Natural killer cell (primary cell): Measurements from ENCODE around the gene SLC38A3. TPM values are rescaled to one million over a fixed set of nuclear protein-coding genes. Genes with fewer than 3 reads are reported as not detected.
"Not testable (repeated sequence)": the region's sequence is repeated elsewhere in the genome, so short reads cannot be mapped to it uniquely, and the experiment has no call there.

ENCODE experiments used
- ATAC-seq, 3 donors: fragments of 150-1000 bp in 2 of 3; fragments of 200-7000 bp in 1 of 3; cut with Tn5 transposase; 1 replicate in 1 of 3; 2 replicates in 2 of 3; pipeline ENCODE4 v1.10.0; 2021; ENCODE audit warnings: mild to moderate bottlenecking in 2 of 3, moderate library complexity in 2 of 3
- DNase-seq, 2 donors: peaks; one replicate each; pipeline versions ENCODE4 v3.0.0 to v3.0.0-alpha.2; 2013 to 2021; ENCODE audit warnings: mixed read lengths in 1 of 2
- H3K27ac ChIP-seq: one replicate; pipeline ENCODE4 v1.5.1; 2013; ENCODE audit warnings: mild to moderate bottlenecking, low read length
- H3K27me3 ChIP-seq: one replicate; pipeline ENCODE4 v1.6.1; 2013; ENCODE audit warnings: low read length; ENCODE audit not compliant: control insufficient read depth, insufficient read depth
- H3K36me3 ChIP-seq: one replicate; pipeline ENCODE4 v1.6.1; 2013; ENCODE audit warnings: low read length; ENCODE audit not compliant: control insufficient read depth, insufficient read depth
- H3K4me1 ChIP-seq: one replicate; pipeline ENCODE4 v1.6.1; 2013; ENCODE audit warnings: low read length; ENCODE audit not compliant: control insufficient read depth, insufficient read depth
- H3K4me3 ChIP-seq: one replicate; pipeline ENCODE4 v1.5.1; 2013; ENCODE audit warnings: low read length
- H3K9me3 ChIP-seq: one replicate; pipeline ENCODE4 v1.6.1; 2013; ENCODE audit warnings: low read length; ENCODE audit not compliant: control insufficient read depth, insufficient read depth
- H3K27ac Mint-ChIP-seq, 2 donors: one replicate each; pipeline ENCODE4 v1.8.0; 2022; ENCODE audit warnings: mild to moderate bottlenecking in 2 of 2, mixed read lengths in 2 of 2, moderate library complexity in 1 of 2
- H3K27me3 Mint-ChIP-seq, 2 donors: one replicate each; pipeline ENCODE4 v1.8.0; 2022; ENCODE audit warnings: low read depth in 2 of 2, mixed read lengths in 2 of 2
- H3K36me3 Mint-ChIP-seq: one replicate; pipeline ENCODE4 v1.8.0; 2022; ENCODE audit warnings: mixed read lengths
- H3K4me1 Mint-ChIP-seq, 2 donors: one replicate each; pipeline ENCODE4 v1.8.0; 2022; ENCODE audit warnings: mixed read lengths in 2 of 2
- H3K4me3 Mint-ChIP-seq: one replicate; pipeline ENCODE4 v1.8.0; 2022; ENCODE audit warnings: mild to moderate bottlenecking, moderate library complexity, mixed read lengths
- H3K9me3 Mint-ChIP-seq, 2 donors: one replicate each; pipeline ENCODE4 v1.8.0; 2022; ENCODE audit warnings: mixed read lengths in 2 of 2
- CTCF ChIP-seq: fragments of 200-600 bp; IDR thresholded peaks from one replicate; pipeline ENCODE4 v1.8.0; 2022; ENCODE audit warnings: antibody characterized with exemption
- WGBS: methylation state at CpG from one replicate; pipeline ENCODE4 v1.1.7; 2013; ENCODE audit warnings: missing lambda C conversion rate; ENCODE audit not compliant: insufficient coverage; 5-methylcytosine and 5-hydroxymethylcytosine counted together
- intact Hi-C: fragments of 100-400 bp; cut with micrococcal nuclease; formaldehyde crosslinking; loops from one replicate; pipeline ENCODE4 v1.14.2; 2022
- total RNA-seq, 4 donors: library from RNA; stranded (reverse); fragments of 120-200 nt in 1 of 4; gene quantifications; one replicate each; pipeline versions ENCODE4 v1.2.3 to v1.2.4, GENCODE V29; 2013 to 2022

Gene SLC38A3
- total RNA-seq, 3 donors from 2014 or later (not counting 1 experiment from before 2014, with no cell fraction given): 0.82 TPM; not detected in 2

- intact Hi-C loops: loop anchor here (1.0 kb wide), 3 partner anchors 15 to 34 kb away; partner anchors contain the start of gene IFRD2
- Mint-ChIP-seq H3K4me3 (no peak overlapping the region), H3K27ac (peak overlapping the region in 1 of 2 donors; percentile 84), H3K36me3 (no peaks in the 10 kb centered on the region), H3K9me3 (no peaks in the 10 kb centered on the region), H3K27me3 (peaks cover 0 to 3% of the 10 kb centered on the region in 2 donors), H3K4me1 (peaks cover 5 to 16% of the 10 kb centered on the region in 2 donors)
- ATAC-seq: no peak
- no peak overlapping the region for H3K27ac ChIP-seq
- no peak for TF ChIP-seq CTCF
- 92% methylated on average over 5 of the region's 5 CpGs for WGBS
- H3K36me3 ChIP-seq: peaks cover 31% of the 10 kb centered on the region
- H3K9me3 ChIP-seq: no peaks in the 10 kb centered on the region
- peaks cover 19% of the 10 kb centered on the region for H3K4me1 ChIP-seq
- no peaks in the 10 kb centered on the region for H3K27me3 ChIP-seq
- no peak overlapping the region for H3K4me3 ChIP-seq
- no peak for DNase-seq
Observed at GRCh38 chr3:50260942-50261441, 55.9 kb downstream of the SLC38A3 start.

- Mint-ChIP-seq H3K27ac (peak overlapping the region in 1 of 2 donors; percentile 84), H3K36me3 (no peaks in the 10 kb centered on the region), H3K4me1 (peaks cover 5 to 15% of the 10 kb centered on the region in 2 donors), H3K4me3 (no peak overlapping the region), H3K27me3 (peaks cover 0 to 3% of the 10 kb centered on the region in 2 donors), H3K9me3 (no peaks in the 10 kb centered on the region)
- Histone ChIP-seq H3K4me1 (peaks cover 19% of the 10 kb centered on the region), H3K9me3 (no peaks in the 10 kb centered on the region), H3K27ac (no peak overlapping the region), H3K27me3 (no peaks in the 10 kb centered on the region), H3K4me3 (no peak overlapping the region), H3K36me3 (peaks cover 26% of the 10 kb centered on the region)
- ATAC-seq (no peak), DNase-seq (no peak)
- intact Hi-C loops: no loop called here
- TF ChIP-seq CTCF: no peak
- WGBS: 92% methylated on average over 1 of the region's 2 CpGs
Observed at GRCh38 chr3:50261505-50261904, 56.4 kb downstream of the SLC38A3 start.

- intact Hi-C loops, H3K36me3 Mint-ChIP-seq, H3K27me3 ChIP-seq, H3K9me3 Mint-ChIP-seq, H3K4me3 Mint-ChIP-seq, H3K27me3 Mint-ChIP-seq, H3K4me3 ChIP-seq, H3K9me3 ChIP-seq, H3K27ac ChIP-seq, ATAC-seq, DNase-seq: not testable (repeated sequence)
- peaks cover 19% of the 10 kb centered on the region for H3K4me1 ChIP-seq
- 91% methylated on average over 4 of the region's 4 CpGs for WGBS
- Mint-ChIP-seq H3K27ac (peak overlapping the region in 1 of 2 donors; percentile 84), H3K4me1 (peaks cover 5 to 11% of the 10 kb centered on the region in 2 donors)
- peaks cover 19% of the 10 kb centered on the region for H3K36me3 ChIP-seq
Observed at GRCh38 chr3:50262200-50262599, 57.1 kb downstream of the SLC38A3 start.

- Histone ChIP-seq H3K27me3 (peaks cover under 1% of the 10 kb centered on the region), H3K4me1 (peaks cover 19% of the 10 kb centered on the region), H3K4me3 (no peak overlapping the region), H3K9me3 (no peaks in the 10 kb centered on the region), H3K27ac (no peak overlapping the region), H3K36me3 (peaks cover 13% of the 10 kb centered on the region)
- WGBS: 95% methylated on average over 7 of the region's 7 CpGs
- no peak for TF ChIP-seq CTCF
- H3K9me3 Mint-ChIP-seq: no peaks in the 10 kb centered on the region
- no peaks in the 10 kb centered on the region for H3K36me3 Mint-ChIP-seq
- intact Hi-C loops: no loop called here
- peaks cover 0 to 3% of the 10 kb centered on the region in 2 donors for H3K27me3 Mint-ChIP-seq
- ATAC-seq (no peak), DNase-seq (no peak)
- no peak overlapping the region for H3K4me3 Mint-ChIP-seq
- H3K4me1 Mint-ChIP-seq: peaks cover 5 to 11% of the 10 kb centered on the region in 2 donors
- no peak overlapping the region for H3K27ac Mint-ChIP-seq
Observed at GRCh38 chr3:50262778-50263177, 57.7 kb downstream of the SLC38A3 start.
